NCI-H146 treated with DMSO at 0.1 percent for 48 hours (cell line): ENCODE data around the gene COL4A1.
"Not testable (repeated sequence)": the region's sequence is repeated elsewhere in the genome, so short reads cannot be mapped to it uniquely, and the experiment has no call there.

ENCODE experiments used
- DNase-seq: peaks from one replicate; lab custom pipeline; 2025; ENCODE audit not compliant: unreplicated experiment; lab: John Stamatoyannopoulos, UW

COL4A1 gene

DNA sequence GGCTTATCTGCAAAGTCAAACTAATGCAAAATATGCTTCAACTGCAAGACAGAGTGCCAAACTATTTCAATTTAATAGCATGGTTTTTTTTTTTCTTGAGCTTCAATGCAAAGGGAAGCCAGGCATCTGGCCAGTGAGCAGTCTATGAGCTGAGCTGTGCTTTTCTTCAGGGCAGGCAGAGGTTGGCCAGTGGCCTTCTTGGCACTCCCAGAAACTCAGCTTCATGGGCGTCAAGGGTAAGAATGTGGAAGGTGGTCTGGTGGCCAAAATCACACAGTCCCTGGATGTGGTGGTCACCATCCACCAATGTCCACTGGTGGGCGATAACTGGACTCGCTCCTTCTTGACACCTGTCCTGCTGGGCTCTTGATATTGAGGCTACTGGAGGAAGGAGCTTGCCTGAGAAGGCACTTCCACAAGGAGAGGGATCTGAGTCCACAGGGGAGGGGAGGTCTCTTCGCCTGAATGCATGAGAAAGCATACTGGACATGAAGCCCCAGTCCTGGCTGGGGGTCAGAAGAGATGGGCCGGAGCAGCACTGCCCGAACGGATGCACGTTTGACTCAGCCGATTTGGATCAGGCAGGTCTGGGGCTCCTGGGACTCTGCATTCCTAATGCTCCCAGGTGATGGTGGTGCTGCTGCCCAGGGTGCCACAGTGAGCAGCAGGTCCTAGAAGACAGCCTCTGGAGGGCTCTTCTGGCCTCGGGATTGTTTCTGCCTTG is 17.2 kb upstream of the COL4A1 start:
- DNase-seq: no peak

DNA sequence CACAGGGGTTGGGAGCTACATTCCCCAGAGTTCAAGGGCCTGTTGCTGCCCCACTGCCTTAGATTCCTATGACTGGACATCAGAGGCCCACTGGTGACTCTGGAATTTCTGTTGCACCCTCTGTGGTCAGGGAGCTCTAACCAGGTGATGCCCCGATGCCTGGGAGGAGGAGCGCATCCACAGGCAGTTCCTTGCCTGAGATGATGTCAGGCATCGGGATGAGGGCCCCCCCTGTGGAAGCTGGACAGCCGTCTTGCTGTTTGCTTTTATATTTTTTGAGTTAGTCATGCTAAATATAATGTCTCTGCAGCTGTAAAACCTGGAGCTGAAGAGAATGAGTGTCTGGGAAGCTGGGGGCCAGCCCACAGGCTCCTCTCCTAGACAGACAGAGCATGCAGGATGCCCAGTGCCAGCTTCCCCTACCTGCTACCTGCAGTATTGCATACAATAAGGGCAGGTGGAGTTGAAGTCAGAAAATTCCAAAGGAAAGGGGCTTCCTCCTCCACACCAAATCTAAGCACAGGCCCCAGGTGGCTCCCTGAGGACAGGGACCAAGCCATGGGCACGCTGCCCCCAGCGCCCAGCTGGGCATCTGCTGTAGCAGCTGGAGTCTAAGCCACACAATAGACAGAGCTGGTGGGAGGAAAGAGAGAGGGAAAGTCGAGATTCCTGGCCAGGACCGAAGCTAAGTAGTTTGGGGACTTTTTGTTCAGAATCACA is 16.4 kb upstream of the COL4A1 start:
- no peak for DNase-seq

DNA sequence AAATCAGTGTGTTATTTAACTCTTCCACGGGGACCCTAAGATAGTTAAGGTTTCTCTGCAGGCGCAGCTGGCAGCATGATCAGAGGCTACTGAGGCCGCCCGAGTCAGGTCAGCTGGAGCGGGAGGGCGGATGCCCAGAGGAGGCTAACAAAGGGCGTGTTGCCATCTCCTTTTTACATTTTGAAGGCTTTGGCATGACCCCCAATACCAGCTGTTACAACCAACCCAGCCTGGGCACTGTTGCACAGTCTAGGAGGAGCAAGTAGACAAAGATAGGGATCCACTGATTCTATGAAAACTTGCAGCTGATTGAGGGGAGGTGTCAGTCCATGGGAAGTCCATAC is 15.8 kb upstream of the COL4A1 start:
- no peak for DNase-seq

DNA sequence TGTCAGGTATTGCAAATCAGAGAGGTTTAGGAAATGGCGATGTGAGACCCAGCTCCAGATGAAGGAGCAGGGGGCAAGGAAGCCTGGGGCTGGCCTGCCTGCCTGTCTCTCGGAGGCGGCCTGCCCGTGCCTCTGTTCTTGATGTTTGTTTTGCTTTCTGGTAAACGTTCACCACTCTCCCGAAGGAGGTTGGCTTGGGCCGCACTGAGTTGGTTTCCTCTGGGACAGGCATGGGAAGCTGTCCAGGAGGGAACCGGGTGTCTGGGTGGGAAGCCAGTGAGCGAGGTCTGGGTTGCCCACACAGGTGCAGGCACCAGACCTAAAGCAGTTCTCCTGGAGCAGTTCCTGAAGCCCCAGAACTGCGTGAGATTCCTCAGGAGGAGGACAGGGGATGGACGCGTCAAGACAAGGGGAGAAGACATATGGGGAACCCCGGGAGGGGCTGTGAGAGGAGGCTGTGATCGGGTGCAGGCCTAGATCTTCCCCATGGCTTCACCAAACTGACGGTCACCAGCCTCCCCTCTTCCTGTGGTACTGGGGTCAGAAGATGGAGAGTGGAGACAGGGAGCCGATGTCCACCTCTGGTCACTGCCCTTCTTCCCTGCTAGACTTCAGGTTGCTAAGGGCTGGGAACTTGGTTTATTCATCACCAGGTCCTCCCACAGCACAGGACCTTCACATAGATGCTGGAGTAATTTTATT is 15.3 kb upstream of the COL4A1 start:
- DNase-seq: no peak

DNA sequence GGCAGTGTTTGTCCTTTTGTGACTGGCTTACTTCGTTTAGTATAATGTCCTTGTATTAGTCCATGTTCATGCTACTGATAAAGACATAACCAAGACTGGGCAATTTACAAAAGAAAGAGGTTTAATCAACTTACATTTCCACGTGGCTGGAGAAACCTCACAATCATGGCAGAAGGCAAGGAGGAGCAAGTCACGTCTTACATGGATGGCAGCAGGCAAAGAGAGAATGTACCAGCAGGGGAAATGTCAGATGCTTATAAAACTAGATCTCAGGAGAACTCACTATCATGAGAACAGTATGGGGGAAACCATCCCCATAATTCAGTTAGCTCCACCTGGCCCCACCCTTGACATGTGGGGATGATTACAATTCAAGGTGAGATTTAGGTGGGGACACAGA is 14.6 kb upstream of the COL4A1 start:
- DNase-seq: not testable (repeated sequence)

DNA sequence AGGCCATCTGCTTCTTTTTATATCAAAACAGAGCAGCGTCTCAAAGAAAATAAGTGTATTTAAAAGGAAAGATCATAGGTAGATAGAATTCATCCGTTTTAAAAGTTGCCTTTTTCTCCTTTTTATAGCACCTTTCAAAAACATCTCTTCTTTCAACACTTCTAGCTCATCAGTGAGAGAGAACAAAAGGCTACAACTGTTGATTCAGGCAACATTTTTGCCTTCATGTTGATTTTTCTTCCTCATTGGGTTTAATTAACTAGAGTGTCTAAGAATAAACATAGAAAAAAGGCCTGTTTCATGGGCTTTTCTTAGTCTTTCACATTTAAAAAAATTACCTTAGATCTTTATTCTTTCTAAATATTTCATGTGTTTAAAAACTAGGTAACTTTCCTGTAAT is 13.7 kb upstream of the COL4A1 start:
- DNase-seq: no peak

DNA sequence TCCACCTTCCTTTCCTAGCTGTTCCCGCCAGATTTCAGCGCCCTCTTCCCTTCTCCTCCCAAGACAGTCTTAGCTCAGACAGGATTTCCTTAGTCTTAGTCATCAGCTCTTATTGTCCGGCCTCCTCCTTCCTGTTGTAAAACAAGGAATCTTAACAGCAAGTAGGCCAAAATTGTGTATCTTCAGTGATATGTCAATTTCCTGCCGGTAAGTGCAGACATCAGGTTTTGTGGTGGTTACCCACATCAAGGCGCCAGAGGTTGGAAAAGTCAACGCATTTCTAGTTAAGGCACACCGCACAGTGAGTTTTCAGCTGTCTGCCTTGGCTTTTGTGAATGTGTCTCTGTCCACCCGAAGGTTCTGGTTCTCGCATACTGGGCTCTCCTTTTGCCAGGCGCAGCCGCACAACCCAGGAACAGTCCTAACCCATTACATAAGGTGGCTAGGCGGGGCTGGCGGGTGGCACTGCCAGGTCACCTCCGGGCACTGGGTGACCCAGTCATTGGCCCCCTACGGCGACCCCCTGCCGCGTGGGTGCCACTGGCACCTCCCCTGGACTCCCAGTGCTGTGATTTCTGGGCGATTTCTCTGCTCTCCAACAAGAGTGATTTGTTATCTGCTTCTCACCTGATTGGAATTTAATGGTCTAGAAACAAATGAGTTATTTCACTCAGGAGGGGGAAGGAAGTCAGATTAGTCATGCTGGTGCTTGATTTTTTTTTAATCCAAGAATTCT is 13.0 kb upstream of the COL4A1 start:
- no peak for DNase-seq

DNA sequence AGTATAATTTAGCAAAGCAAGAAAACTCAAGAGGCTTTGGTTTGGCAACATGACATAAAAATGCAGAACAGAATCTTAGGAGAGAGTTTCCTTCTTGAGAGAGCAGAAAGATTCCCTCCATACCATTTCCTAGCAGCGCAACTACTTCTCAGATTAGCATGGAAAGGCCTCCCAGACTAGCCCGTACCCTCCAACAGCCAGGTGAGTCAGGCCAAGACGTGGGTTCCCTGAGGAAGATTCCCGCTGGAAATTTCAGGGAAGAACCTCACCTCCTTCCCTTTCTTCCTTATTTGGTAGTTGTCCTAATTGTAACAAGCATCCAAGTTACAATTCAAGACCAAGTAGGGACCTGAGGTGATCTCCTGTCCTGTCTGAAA is 12.4 kb upstream of the COL4A1 start:
- no peak for DNase-seq

DNA sequence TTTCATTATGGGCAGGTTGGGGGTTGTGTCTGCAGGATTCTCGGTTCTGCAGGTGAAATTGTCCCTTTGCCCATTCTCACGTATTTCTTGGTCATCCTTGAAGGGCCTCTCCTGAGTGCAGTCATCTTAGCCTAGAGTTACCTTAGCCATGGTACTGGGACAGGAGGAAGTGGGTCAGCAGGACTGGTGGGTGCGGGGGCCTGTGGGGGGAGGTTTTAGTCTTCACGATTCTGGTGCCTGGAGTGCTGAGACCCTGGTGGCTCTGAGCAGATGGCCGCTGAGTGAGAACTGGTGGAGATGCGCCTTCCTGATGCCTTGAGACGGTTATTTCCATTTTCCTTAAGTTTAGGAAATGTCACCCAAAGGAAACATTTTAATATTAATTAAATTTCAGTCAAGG is 12.0 kb upstream of the COL4A1 start:
- DNase-seq: no peak

DNA sequence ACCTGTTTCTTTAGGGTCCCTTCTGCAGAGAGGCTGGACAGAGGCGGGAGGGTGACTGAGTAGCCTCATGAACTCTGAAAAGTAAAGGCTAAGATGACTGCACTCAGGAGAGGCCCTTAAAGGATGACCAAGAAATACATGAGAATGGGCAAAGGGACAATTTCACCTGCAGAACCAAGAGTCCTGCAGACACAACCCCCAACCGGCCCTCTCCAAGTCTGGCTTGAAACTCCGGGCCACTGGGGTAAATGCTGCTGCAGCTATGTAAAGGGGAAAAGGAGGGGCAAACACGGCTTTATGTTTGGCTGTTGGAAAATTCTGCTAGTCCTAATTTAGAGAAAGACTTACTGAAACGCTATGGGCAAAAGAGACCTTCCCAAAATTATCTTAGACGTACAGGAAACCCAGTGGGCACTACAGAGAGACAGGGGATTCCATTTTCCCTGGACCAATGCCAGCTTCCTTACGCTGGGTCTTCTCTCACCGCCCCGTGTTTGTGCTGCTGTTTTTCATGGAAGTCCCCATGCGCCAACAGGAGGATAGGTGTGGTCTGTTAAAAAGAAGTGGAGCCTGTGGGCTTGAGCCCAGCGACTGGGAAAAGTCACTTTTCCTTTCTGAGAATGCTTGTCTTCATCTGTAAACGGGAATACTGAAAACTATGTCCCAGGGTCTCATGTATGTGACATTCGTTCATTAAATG is 10.7 kb upstream of the COL4A1 start:
- DNase-seq: no peak

DNA sequence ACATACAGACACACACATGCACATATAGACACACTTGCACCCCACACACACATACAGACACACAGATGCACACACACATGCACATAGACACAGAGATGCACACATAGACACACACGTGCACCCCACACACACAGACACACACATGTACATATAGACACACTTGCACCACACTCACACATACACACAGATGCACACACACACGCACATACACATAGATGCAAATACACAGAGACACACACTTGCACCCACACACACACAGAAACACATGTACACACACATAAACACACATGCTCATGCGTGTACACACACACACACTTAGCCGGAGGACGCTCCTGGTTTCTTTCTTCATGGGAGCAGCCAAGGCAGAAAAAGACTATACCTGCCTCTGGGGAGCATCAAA is 10.1 kb upstream of the COL4A1 start:
- no peak for DNase-seq

DNA sequence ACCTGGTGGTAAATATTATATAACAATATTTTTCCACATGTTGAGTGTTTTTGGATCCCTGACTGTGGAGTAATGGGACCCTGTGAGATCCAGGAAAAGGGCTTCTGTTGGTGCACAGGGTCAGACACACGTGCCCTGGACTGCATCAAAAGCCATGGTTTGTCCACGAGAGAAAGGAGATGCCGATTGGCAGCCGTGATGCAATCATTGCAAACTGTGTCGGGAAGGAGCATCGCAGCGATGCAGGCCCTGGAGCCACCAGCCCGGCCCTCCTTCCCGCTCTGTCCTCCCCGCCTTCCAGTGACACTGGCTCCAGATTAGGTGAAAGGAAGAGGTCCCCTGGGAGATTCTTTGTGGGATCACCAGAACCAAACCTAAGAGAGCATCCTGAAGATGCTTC is 9.2 kb upstream of the COL4A1 start:
- no peak for DNase-seq

DNA sequence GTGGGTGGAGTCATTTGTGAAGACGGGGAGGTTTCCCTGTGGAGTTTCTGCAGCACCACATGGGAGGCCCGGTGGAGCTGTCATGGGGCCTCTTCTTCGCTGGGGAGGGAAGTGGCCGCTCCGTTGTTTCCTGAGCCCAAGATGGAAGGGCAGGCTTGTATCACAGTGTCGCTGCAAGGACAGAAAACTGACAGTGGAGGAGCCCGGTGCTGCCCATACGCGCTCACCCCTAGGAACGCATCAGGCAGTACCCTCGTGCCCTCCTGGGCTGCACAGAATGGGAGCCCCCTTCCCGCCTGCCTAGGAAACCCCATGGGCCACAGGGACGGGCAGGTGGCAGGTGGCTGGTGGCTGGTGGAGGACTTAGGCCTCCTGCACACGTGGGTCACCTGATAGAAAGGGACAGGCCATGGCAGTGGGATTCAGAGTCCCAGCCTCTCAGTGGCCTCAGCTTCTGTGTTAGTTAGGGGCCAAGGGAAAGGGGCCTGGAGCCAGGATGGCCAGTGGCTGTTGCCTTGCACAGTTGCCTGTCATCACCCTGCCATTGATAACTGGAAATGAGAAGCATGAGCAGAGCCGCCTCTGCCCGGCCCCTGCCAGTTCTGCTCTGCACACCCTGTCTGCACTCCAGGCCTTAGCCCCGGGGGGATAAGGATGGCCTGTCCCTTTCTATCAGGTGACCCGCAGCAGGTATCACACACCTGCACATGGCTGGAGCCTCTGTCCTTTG is 7.7 kb upstream of the COL4A1 start:
- DNase-seq: no peak

DNA sequence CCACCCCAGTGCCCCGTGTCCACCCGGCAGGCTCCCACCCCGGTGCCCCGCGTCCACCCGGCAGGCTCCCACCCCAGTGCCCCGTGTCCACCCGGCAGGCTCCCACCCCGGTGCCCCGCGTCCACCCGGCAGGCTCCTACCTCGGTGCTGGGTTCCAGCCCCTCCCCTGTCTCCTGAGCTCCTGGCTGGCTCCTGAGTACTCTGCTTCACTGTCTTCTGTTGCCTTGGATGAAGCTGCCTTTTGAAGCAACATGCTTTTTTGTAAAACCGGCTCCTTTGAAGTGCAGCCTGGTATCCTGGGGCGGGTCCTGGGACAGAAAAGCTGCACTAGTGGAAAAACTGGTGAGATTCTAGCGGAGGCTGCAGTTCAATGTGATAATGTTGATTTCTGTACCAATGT is 6.8 kb upstream of the COL4A1 start:
- not testable (repeated sequence) for DNase-seq

DNA sequence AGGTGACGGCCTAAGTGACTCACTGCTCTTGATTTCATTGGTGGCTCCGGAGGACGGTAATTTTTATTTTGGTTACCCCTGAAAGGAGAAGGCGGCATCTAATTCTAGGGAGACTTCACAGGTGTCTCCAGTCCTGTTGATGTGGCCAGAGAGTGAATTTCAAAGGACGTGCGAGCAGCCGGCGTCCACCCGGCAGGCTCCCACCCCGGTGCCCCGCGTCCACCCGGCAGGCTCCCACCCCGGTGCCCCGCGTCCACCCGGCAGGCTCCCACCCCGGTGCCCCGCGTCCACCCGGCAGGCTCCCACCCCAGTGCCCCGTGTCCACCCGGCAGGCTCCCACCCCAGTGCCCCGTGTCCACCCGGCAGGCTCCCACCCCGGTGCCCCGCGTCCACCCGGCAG is 6.3 kb upstream of the COL4A1 start:
- not testable (repeated sequence) for DNase-seq

DNA sequence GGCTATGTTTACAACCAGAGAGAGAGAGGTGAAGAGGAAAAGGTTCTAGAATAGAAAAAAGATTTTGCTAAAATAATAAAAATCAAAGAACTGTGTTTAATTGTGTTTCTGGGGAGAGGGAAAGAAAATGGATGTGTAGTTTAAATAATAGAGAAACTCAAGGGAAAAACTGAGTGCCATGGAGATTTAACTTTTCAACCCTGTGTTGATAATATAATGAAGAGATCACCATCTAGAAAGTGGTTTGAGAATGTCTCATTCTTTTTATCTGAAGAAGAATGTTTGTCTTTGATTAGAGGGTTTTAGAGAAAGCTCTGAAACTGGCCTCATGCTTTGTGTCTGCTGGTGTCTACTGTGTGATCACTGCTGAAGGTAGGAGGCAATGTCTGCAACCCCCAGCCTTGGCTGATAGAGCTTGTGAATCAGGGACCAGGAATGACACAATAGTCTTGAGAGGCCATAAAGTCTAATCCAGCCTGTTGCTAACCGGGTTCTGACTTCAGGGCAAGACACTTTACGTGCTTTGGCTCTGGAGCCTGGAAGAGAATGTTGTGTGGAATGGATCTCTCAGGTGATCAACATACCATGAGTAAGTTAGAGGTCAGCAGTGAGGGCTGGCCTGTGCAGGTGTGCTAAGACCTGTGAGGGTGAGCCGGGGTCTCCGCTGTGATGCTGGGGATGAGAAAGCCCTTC is 5.5 kb upstream of the COL4A1 start:
- DNase-seq: no peak

DNA sequence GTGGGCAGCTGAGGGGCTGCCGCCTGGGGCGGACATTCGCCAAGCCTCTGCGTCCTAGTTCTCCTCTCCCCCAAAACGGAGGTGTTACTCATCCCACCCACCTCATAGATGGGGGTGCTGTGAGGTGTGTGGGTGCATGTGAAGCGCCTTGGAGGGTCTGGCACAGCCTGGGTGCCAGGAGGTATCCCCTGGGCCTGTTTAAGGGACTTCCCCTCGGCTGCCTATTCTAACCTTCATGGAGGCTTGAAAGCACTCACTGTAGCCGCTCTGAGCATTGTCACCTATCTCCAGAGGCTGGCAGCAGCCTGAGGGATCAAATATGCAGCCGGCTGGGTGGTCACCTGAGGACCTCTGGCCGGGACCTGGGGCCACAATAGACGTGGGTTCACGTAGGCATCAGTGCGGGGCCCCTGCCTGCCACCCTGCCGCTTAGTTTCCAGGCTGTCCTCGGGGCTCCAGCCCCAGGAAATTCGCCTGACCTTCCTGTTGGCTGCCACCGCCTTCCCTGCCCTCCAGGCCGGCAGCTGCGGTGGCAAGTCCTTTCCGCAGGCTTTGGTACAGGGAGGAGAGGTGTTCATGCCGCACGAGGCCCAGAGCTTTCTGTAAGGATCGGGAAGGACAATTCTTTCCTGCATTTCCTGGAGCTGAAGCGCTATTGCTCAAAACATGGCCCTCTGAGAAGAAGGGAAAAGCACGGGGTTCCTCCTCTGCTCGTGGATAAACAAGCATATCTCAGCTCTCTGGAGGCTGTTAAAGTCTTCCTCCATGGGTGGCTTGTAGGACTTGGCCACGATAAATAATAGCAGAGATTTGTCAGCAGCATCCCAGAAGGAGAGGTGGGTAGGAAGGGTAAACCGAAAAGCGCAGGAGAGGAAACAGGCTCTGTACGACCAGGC is 4.7 kb upstream of the COL4A1 start:
- no peak for DNase-seq

DNA sequence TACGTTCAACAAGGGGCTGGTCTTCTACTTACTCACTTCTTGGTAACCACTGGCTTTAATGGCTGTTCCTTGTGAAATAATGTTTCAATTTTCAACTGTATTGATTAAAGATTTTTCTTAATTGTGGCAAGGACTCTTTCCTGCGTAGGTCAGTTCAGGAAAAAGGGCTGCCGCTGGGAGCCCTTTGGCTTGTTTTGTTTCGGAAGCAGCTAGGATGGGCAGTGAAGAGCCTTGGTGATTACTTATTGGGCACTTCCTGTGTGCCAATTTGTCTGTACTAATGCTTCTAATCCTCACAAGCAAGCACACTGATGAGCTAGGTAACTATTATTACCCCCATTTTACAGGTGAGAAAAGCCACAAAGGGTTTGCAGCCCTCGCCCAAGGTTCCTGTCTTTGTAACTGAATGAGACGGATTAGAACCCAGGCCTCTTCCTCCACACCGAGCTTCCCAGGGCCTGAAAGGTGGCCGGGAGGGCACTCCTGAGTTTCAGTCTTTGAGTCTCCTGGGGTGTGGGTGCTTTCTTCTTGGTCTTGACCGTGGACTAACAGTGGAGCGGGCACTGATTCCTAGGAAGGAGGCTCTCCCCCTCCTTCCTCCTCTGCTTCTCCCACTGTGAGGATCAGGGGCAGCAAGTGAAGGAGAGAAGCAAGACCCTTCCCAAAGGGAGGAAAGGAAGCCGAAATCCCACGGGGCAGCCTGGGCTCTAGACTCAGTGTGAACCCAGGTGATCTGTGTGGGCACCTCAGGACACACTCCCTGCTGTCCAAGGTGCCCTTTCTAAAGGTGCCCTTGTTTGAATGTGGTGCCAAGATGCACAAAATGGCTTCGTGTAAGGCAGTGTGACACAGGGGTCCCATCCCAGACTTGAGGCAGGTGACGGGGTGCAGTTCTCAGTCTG is 3.8 kb upstream of the COL4A1 start:
- DNase-seq: no peak
